HEK293 (cell line): ENCODE results near the gene PDHX.

ENCODE experiments used
- CTCF ChIA-PET: fragments of 350-600 bp; formaldehyde crosslinking; extraction: SDS; loops from one replicate; lab custom pipeline; 2021; ENCODE audit warnings: antibody characterized with exemption; lab: Yijun Ruan, JAX
- POLR2A ChIA-PET: fragments of 300-600 bp; formaldehyde crosslinking; extraction: SDS; loops from one replicate; lab custom pipeline; 2020; ENCODE audit warnings: antibody characterized with exemption, inconsistent platforms; lab: Yijun Ruan, JAX
- H3K27ac ChIP-seq: fragments of 200-500 bp; sonication (Bioruptor generic); 2 replicates; pipeline ENCODE4 v1.5.1; 2014; ENCODE audit warnings: low read depth, low read length, control low read depth, inconsistent platforms; ENCODE audit errors: extremely low read depth
- H3K36me3 ChIP-seq, 2 experiments: fragments of 200-500 bp in 1 of 2; sonication (Bioruptor generic) in 1 of 2; 1 replicate in 1 of 2; 2 replicates in 1 of 2; pipeline ENCODE4 v1.5.1; 2014 to 2017; ENCODE audit warnings: inconsistent platforms in 2 of 2, low read length in 2 of 2; ENCODE audit not compliant: control insufficient read depth in 2 of 2, insufficient read depth in 1 of 2
- H3K4me1 ChIP-seq: fragments of 200-500 bp; sonication (Bioruptor generic); 2 replicates; pipeline ENCODE4 v1.5.1; 2014; ENCODE audit warnings: mild to moderate bottlenecking, low read length, inconsistent platforms; ENCODE audit not compliant: control insufficient read depth, insufficient read depth
- H3K4me3 ChIP-seq: 2 replicates; pipeline ENCODE4 v1.5.1; 2011; ENCODE audit warnings: low read depth, mild to moderate bottlenecking, control low read depth, low read length, moderate library complexity
- H3K9me3 ChIP-seq: fragments of 200-500 bp; sonication (Bioruptor generic); 2 replicates; pipeline ENCODE4 v1.5.1; 2014; ENCODE audit warnings: low read depth, low read length, inconsistent platforms; ENCODE audit not compliant: control insufficient read depth, insufficient read depth
- BCL6B ChIP-seq: fragments of 450-650 bp; formaldehyde crosslinking; IDR thresholded peaks from 2 replicates; pipeline ENCODE4 v1.5.1; 2017; ENCODE audit warnings: missing biosample characterization, missing genetic modification characterization
- EGR2 ChIP-seq: fragments of 450-650 bp; formaldehyde crosslinking; IDR thresholded peaks from 2 replicates; pipeline ENCODE4 v1.5.1; 2016; ENCODE audit warnings: low read depth, missing biosample characterization, missing genetic modification characterization
- ELK4 ChIP-seq: IDR thresholded peaks from 2 replicates; pipeline ENCODE4 v1.6.1; 2011; ENCODE audit warnings: mild to moderate bottlenecking, low read depth, low read length, borderline replicate concordance
- KLF1 ChIP-seq: fragments of 450-650 bp; formaldehyde crosslinking; IDR thresholded peaks from 2 replicates; pipeline ENCODE4 v1.5.1; 2016; ENCODE audit warnings: missing biosample characterization, missing genetic modification characterization
- KLF9 ChIP-seq: fragments of 450-650 bp; formaldehyde crosslinking; IDR thresholded peaks from 2 replicates; pipeline ENCODE4 v1.5.1; 2016; ENCODE audit warnings: missing biosample characterization, missing genetic modification characterization, low read depth
- MEIS1 ChIP-seq: sonication (generic); formaldehyde crosslinking; IDR thresholded peaks from 2 replicates; pipeline ENCODE4 v1.8.1; 2022; ENCODE audit warnings: missing genetic modification reagents, mild to moderate bottlenecking, borderline replicate concordance
- PATZ1 ChIP-seq: fragments of 450-650 bp; formaldehyde crosslinking; IDR thresholded peaks from 2 replicates; pipeline ENCODE4 v1.5.1; 2016; ENCODE audit warnings: missing biosample characterization, missing genetic modification characterization
- YY1 ChIP-seq: fragments of 450-650 bp; formaldehyde crosslinking; IDR thresholded peaks from 2 replicates; pipeline ENCODE4 v1.5.1; 2018; ENCODE audit warnings: missing biosample characterization, missing genetic modification characterization
- ZBTB48 ChIP-seq: fragments of 450-650 bp; formaldehyde crosslinking; IDR thresholded peaks from 2 replicates; pipeline ENCODE4 v1.5.1; 2016; ENCODE audit warnings: missing biosample characterization, missing genetic modification characterization
- ZBTB49 ChIP-seq: fragments of 450-650 bp; formaldehyde crosslinking; IDR thresholded peaks from 2 replicates; pipeline ENCODE4 v1.5.1; 2016; ENCODE audit warnings: missing biosample characterization, missing genetic modification characterization, low read depth
- ZBTB8A ChIP-seq: fragments of 450-650 bp; formaldehyde crosslinking; IDR thresholded peaks from 2 replicates; pipeline ENCODE4 v1.5.1; 2016; ENCODE audit warnings: missing biosample characterization, missing genetic modification characterization
- ZNF133 ChIP-seq: fragments of 450-650 bp; formaldehyde crosslinking; IDR thresholded peaks from 2 replicates; pipeline ENCODE4 v1.5.1; 2016; ENCODE audit warnings: missing biosample characterization, missing genetic modification characterization
- ZNF184 ChIP-seq: fragments of 450-650 bp; IDR thresholded peaks from 2 replicates; pipeline ENCODE4 v1.5.1; 2018; ENCODE audit warnings: missing biosample characterization, mild to moderate bottlenecking, missing genetic modification characterization
- ZNF221 ChIP-seq: fragments of 450-650 bp; formaldehyde crosslinking; IDR thresholded peaks from 2 replicates; pipeline ENCODE4 v1.5.1; 2017; ENCODE audit warnings: missing biosample characterization, missing genetic modification characterization, borderline replicate concordance
- ZNF223 ChIP-seq: fragments of 450-650 bp; formaldehyde crosslinking; IDR thresholded peaks from 2 replicates; pipeline ENCODE4 v1.5.1; 2016; ENCODE audit warnings: missing biosample characterization, missing genetic modification characterization
- ZNF560 ChIP-seq: fragments of 450-650 bp; formaldehyde crosslinking; IDR thresholded peaks from 2 replicates; pipeline ENCODE4 v1.5.1; 2017; ENCODE audit warnings: missing biosample characterization, missing genetic modification characterization, borderline replicate concordance
- ZNF600 ChIP-seq: fragments of 450-650 bp; formaldehyde crosslinking; IDR thresholded peaks from 2 replicates; pipeline ENCODE4 v1.5.1; 2016; ENCODE audit warnings: missing biosample characterization, missing genetic modification characterization
- ZNF658 ChIP-seq: fragments of 450-650 bp; formaldehyde crosslinking; IDR thresholded peaks from 2 replicates; pipeline ENCODE4; 2016; ENCODE audit warnings: missing biosample characterization, missing genetic modification characterization
- ZNF768 ChIP-seq: fragments of 450-650 bp; formaldehyde crosslinking; IDR thresholded peaks from 2 replicates; pipeline ENCODE4 v1.5.1; 2018; ENCODE audit warnings: missing biosample characterization, mild to moderate bottlenecking, missing genetic modification characterization
- ZSCAN16 ChIP-seq: fragments of 450-650 bp; formaldehyde crosslinking; IDR thresholded peaks from 2 replicates; pipeline ENCODE4 v1.5.1; 2016; ENCODE audit warnings: missing biosample characterization, missing genetic modification characterization

PDHX gene

GRCh38 chr11:34962034-34962433 is 45.6 kb downstream of the PDHX start:
- Histone ChIP-seq H3K36me3 (peaks cover 0 to 25% of the 10 kb centered on the region in 2 experiments; a peak in 2 of 3 replicates), H3K4me1 (no peaks in the 10 kb centered on the region), H3K9me3 (no peaks in the 10 kb centered on the region), H3K27ac (no peak overlapping the region), H3K4me3 (no peak overlapping the region)
- POLR2A ChIA-PET, result no interaction called here
- CTCF ChIA-PET, result no interaction called here
- TF ChIP-seq ZNF560 (no peak), ZNF768 (no peak), KLF9 (tag by site-specific recombination) (no peak), ZSCAN16 (tag by site-specific recombination) (no peak), ZBTB48 (tag by site-specific recombination) (no peak), PATZ1 (no peak), YY1 (no peak), ZNF600 (no peak), ZBTB8A (tag by site-specific recombination) (no peak), KLF1 (tag by site-specific recombination) (no peak), ZNF221 (tag by site-specific recombination) (no peak), BCL6B (tag by site-specific recombination) (no peak), MEIS1 (no peak), ZNF133 (tag by site-specific recombination) (no peak), ELK4 (no peak), ZNF223 (tag by site-specific recombination) (no peak)

- ChIA-PET CTCF (no interaction called here), POLR2A (no interaction called here)
- Histone ChIP-seq H3K36me3 (peaks cover 0 to 22% of the 10 kb centered on the region in 2 experiments; a peak in 2 of 3 replicates), H3K9me3 (no peaks in the 10 kb centered on the region), H3K4me1 (no peaks in the 10 kb centered on the region), H3K27ac (no peak overlapping the region), H3K4me3 (no peak overlapping the region)
- no peak for TF ChIP-seq EGR2
- no peak for TF ChIP-seq ZNF184 (tag by site-specific recombination)
- TF ChIP-seq ZNF658, result no peak
- TF ChIP-seq ZBTB49, result no peak
These were observed 46.9 kb downstream of the PDHX start for GRCh38 chr11:34963351-34963750.
